NCI-H2081 treated with DMSO at 0.1 percent for 48 hours (cell line): ENCODE measurements around the gene PPP1R7.

Source experiments
- DNase-seq: peaks from one replicate; lab custom pipeline; 2025; lab: John Stamatoyannopoulos, UW

The PPP1R7 gene

DNA sequence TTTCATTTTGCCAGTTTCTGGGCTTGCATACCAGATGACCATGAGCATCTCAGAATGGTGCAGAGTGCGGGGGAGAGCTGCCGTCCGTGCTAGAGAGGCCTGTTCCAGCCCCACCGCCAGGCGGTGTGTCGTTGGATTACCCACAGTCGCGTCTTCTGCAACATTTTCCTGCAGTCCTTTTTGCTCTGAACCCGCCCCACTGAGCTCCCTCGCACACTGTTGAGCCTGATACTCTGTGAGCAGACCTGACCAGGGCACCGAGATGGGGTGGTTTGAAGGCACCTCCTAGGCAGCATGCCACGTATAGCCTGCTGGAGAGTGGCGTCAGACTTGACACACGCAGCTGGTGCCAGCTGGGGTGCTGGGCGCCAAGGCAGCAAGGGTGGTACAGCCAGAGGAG, 18.1 kb downstream of the PPP1R7 start:
- no peak for DNase-seq

DNA sequence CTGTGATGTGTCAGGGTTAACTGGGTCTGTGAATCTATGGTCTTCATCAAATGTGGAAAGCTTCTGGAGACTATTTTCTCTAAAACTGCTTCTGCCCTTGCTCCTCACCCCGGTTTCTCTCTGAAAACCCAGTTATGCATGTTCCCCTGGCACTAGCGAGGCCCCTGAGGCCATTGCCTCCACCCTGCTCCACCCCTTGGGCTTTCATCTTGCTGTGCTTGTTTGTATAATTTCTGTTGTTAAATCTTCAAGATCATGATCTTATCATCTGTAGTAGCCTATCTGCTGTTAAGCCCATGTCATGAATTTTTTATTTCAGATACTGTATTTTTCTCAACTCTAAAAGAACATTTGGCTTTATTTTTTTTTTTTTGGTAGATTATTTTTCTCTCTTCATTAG, 23.3 kb downstream of the PPP1R7 start:
- DNase-seq: no peak

DNA sequence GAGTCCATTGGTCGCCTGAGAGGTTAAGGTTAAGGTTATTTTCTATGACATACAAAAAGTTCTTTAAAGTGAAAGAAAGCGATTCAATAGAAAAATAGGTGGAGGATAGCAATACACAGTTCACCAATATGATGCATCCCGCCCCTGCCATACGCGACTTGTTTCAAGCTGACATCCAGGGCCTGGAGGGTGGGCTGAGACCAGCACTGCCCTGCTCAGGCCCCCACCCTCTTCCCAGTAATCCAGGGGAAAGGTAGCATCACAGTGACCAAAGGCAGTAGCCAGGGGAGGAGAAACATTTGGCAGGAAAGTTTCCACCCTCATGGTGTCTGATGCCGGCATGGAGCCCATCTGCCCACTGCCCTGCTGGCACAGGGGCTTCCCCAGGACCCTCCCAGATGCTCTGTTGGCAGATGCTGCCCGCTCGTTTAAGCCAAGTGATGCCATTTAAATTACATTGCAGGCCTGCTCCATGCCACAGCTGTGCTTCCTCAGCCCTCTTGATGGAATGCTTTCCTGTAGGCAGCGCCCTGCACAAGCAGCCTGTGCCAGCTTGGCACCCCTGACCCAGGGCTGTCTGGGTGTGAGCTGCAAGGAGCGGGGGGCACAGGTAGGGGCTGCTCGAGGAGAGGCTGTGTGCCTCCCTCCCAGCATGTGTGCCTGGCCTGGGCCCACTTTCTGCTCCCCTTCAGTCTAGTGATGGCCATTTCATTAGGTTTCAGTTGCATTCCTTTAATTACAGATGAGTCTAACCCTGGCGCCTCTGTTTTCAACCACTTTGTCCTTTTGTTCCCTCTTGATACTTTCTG, 27.5 kb downstream of the PPP1R7 start:
- no peak for DNase-seq

DNA sequence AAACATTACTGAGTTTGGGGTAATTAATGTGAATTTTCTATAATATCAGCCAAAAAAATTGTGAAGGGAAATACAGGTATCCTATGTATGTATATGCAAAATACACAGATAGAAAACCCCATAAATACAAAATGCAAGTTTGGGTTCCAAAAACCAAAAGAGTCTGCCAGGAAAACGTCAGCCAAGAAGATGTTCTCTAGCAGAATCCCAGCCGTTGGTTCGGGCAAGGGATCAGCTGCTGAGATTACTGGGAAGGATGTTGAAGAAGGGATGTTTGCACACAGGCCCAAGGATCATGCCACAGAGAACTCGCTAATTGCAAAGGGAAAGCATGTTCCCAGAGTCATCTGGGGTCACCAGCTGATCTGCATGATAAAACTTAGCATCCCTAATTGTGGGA, 28.7 kb downstream of the PPP1R7 start:
- DNase-seq: no peak

DNA sequence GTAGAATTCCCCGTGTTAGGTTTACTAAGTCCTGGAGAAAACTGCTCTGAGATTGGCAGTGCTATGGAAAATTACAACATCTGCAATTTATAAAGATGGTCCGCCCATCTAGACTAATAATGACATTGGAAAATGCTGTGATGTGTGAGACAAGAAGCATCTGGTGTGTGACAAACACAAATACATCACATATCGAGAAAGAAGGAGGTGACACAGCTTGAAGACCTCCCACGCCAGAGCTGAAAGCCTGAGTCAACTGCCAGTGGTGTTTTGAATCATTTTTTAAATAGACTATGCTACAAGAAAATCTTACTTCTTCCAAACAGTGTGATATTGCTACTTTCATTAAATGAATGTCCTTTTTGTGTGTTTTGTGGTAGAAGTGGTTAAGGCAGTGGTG, 29.6 kb downstream of the PPP1R7 start:
- DNase-seq: no peak

DNA sequence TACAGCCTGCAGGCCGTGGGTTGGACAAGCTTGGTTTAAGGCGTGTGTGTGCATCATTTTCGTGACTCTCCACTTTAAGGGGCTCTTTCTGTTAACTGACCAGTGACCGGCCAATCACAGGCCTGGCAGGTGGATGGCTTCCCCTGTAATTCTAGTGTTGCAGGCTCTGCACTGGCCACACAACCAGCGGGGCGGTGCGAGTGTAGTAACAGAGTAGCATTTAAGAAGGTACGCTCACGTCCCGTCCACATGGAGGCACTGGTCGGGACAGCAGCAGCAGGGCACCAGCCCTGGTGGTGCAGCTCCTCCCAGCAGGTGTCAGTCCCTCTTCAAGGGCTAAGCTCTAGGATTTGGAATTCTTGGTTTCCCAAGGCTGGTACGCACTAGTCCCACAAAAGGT, 30.2 kb downstream of the PPP1R7 start:
- DNase-seq: no peak

DNA sequence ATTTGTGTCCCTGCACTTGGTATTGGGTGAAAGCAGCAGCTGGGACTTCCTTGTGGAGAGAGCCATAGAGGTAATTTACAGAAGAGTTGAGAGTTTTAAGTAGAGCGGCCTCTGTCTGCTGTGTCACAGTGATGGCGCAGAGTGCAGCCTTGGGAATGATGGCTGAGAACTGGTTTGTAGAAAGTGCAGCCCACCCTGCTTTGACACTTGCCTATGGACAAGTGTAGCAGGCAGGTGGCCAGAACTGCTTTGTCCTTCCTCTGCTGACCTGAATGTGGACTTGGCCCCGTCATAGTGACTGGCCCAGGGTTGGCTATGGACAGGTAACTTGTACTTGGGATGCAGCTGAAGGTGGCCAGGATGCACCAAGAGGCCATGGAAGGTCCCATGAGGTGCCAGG, 31.9 kb downstream of the PPP1R7 start:
- no peak for DNase-seq

DNA sequence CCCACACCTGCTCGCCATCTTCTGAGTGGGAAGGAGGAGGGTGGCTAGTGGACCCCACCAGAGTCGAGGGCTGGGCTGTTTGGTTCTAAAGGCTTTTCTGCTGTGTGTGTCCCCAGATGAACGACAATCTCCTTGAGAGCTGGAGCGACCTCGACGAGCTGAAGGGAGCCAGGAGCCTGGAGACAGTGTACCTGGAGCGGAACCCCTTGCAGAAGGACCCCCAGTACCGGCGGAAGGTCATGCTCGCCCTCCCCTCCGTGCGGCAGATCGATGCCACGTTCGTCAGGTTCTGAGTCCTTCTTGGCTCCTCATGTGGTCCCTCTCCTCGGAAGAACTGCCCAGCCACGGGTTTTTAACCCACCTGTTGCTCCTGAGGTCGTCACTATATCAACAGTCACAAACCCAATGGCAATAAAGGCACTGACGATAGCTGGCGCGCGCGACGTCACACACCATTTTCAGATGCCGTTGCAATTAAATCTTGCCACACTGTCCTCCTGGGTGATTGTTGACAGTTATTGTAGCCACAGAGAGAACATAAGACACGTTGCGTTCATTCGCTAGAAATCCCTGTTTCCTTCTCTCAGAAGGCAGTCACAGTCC, 32.4 kb downstream of the PPP1R7 start:
- no peak for DNase-seq

DNA sequence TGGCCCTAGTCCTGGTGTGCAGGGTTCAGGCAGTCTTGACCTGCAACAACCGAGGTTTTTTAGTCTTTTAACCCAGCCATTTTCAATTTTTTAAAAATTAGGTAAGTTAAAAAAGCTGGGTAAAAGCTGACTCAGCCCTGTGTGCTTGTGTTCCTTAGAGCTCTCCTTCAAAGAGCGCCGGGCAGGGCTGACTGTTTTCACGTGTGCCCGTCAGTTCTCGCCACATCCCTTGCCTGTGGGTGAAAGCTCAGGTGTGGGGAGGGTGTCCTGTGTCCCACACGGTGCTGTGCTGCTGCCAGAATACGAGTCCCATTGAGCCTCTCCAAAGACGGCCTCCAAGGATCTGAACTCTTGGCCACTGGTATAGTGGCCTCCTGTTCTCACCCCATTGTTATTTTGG, 33.0 kb downstream of the PPP1R7 start:
- no peak for DNase-seq

DNA sequence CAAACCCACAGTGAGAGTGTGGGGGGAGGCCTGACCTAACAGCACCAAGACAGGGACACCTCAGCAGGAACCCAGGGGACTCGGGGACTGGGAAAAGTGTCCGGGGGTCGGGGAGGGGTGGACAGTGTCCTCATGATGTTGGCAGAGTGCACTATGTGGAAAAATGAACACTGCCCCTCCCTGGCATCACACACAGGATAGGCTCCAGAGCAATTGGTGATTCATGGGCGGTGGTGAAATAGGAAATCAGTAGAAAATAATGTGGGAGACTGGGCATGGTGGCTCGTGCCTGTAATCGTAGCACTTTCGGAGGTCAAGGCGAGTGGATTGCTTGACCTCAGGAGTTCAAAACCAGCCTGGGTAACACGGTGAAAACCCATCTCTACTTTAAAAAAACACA, 34.6 kb downstream of the PPP1R7 start:
- DNase-seq: no peak

DNA sequence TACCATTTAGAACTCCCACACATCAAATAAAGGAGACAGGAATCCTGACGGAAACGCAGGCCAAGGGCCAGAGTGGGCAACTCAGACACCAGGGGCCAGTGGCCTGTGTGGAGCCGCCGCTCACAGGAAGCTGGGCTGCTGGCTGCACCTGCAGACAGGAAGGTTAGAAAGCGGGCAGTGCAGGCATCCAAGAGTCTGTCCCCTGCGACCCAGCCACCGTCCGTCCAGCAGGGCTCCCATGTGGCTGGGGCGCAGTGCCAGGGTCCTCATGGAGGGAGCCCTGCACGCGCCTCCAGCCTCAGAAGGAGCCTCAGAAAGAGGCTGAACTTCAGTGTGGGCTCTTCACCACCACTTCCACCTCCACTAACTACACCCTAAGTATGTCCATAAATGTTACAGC, 35.7 kb downstream of the PPP1R7 start:
- DNase-seq: no peak

DNA sequence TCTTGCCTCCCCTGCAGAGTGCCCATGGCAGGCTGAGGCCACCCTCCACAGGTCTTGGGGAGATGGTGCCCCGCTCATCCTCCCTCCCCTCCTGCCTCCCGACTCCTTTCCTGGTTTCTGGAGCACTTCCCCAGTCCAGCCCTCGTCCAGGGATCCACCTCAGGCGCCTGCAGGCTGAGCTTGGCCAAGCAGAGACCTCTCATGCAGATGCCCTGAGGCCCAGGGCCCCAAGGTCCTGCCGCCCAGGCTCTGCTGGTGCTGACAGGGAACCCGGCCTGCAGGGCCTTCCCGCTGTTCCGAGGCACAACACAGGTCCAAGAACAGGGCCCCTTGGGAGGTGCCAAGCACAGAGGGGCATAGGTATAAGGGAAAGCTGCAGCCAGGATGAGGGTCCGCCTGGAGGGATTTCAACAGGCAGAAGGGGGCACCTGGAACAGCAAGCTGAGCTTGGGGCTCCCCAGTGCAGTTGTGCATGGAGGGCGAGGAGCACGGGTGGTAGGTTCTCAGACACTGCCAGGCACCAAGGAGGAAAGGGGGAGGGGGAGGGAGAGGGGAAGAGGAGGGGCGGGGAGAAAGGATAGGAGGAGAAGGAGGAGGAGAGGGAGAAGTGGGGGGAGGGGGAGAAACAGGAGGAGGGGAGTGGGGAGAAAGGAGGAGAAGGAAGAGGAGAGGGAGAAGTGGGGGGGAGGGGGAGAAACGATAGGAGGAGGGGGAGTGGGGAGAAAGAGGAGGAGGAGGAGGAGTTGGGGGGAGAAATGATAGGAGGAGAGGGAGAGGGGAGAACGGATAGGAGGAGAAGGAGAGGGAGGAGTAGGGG, 37.0 kb downstream of the PPP1R7 start:
- no peak for DNase-seq

DNA sequence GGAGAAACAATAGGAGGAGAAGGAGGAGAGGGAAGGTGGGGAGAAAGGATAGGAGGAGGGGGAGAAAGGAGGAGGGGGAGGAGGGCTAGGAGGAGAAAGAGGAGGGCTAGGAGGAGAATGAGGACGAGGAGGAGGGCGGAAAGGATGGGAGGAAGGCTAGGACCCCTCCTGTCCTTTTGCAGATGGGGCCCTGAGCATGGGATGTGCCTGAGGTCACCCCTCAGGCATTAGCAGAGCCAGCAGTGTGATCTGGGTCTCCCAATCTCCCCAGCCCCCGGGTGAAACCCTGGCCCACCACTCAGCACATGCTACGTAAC, 37.6 kb downstream of the PPP1R7 start:
- no peak for DNase-seq

DNA sequence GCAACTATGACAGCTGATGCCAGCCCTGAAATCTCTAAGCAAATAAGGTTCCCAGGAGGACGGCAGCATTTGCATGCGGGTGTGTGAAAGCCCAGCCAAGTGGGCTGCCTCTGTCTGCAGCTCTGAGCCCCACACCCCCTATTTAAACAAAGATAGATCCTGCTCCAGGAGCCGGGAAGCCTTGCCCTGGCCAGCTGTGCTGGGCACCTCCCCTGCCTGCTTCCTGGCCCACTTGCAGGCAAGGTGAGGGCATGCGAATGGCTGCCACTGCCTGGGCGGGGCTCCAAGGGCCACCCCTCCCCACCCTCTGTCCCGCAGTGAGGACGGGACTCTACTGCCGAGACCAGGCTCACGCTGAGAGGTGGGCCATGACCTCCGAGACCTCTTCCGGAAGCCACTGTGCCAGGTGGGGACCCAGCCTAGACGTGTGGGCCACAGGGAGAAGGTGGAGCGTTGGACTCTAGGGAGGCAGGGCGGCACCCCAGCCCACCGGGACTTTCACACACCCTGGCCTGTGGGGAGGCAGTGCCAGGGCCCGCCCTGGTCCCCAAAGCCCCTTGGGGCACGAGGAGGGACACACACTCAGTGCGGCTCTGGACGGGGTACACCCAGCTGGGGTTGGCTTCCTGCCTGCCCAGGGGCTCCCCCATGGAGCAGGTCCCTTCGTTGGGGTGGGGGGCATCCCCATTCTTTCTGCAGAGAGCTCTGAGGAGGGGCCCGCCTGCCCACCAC, 38.3 kb downstream of the PPP1R7 start, which contains the start of gene ANO7:
TSS of gene ANO7 (plus strand) at position 317 of the 732 bp plus-strand sequence. CDS start 1,387 bp downstream, outside the sequence.
- no peak for DNase-seq

DNA sequence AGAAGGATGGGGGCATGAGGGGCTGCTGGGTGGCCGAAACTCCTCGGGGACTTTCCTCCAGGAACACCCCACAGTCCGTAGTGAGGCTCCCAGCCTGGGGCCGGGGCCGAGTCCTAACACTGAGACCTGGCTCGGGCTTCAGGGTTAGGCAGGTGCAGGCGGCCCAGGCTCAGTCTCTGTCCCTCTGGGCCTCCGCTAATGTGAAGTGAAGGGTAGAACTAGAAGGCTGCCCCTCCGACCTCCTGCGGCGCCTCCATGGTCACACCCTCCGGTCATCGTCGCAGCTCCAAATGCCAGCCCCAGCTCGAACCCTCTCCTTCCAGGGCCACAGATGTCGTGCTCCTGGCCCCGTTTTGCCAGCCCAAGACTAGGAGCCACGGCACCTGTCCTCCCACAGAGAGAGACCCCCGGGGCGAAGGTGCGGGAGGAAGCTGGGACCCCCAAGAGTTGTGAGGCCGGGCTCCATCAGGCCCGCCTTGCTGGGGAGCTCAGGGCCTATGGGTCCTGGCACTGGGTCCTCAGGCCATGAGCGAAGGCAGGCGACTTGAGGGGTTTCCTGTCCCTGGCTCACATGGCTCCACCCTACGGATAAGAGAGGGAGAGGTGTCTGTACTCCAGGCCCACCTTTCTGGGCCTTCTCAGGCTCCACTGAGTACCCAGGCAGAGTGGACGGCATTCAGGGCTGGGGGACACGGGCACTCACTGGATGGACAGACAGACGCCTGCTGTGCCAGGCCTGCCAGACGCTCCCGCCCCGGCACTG, 39.0 kb downstream of the PPP1R7 start:
- no peak for DNase-seq

DNA sequence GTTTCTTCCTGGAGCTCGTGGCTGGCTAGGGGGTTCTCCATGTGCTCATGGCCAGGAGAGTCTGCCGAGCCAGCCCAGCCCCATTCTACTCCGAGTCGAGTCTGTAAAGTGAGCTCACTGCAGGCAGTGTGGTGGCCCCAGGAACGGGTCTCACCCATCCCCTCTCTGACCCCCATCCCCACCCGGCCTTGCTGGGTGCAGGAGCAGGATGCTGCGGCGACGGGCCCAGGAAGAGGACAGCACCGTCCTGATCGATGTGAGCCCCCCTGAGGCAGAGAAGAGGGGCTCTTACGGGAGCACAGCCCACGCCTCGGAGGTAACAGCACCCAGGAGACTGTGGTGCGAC, 39.6 kb downstream of the PPP1R7 start:
- DNase-seq: no peak

DNA sequence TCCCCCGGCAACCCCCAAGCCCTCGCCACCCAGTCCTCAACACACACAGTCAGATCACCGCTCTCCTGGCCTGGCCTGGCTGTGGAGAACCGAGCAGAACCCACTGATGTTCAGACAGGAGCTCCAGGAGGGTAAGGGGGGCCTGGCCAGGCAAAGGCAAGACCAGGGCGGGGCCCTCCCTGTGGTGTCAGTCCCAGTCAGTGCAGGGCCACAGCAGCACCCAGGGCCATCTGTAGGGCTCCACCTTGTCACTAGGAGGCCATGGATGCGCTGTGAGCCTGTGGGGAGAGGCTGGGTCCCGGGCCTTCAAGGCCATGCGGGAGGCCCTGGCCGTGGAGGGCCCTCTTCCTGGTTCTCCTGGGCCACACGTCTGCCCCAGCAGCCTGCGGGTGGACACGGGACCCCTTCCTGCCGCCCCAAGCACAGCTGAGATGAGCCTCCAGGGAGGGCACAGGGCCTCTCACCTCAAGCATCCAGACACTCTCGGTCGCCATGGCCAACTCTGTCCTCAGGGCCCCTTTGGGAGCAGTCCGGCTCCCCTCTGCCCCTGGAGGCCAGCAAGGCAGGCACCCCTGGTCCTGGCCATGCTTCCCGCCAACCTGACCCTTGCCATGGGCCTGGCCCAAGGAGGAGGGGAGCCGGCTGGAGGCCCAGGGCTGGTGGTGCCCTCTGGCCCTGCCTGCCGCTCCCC, 40.2 kb downstream of the PPP1R7 start:
- no peak for DNase-seq

DNA sequence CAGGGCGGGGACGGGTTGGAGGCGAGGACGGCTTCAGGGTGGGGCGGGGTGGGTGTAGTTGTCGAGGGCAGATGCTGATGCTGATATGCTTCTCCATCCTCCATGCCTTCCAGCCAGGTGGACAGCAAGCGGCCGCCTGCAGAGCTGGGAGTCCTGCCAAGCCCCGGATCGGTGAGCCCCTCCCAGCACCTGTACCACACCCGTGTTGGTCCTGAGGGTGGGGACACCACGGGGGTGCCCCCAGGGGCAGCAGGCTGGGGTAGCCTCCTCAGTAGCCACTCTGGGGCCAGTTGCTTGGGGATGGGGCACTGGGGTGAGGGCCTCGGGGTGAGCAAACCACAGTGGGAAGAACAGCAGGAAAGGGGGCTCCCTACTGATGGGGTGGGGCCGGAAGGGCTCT, 40.8 kb downstream of the PPP1R7 start:
- DNase-seq: no peak

DNA sequence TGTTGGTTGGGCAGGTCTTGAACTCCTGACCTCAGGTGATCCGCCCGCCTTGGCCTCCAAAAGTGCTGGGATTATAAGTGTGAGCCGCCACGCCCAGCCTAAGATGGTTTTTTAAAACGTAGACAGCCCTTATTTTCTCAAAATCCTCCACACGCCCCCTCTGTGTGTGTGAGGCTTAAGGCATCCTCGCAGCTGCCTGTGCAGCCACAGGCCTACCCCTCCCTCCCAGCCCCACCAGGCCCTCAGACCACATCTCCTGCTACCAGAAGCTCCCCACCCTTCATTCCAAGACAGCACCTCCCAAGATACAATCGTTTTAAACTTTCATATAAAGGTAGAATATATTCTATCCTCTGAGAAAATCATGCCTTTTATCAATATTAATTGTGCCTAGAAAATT, 43.0 kb downstream of the PPP1R7 start:
- DNase-seq: no peak

DNA sequence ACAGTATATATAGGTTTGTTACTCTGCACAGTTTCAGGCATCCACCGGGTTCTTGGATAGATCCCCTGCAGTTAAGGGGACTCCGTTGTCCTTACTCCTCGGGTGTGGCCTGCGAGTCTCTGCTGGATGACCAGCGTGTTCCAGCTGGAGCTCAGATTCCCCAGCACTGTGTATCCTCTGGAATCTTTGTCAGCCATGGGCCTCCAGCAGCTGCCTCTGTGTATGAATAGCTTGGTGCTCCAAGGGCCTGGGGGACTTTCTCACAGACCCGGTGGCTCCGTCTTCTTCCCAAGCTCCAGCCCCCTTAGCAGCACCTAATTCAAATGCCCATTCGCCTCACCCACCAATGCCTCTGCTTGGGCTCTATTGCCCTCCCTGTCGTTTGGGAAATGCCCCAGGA, 44.5 kb downstream of the PPP1R7 start:
- DNase-seq: no peak

DNA sequence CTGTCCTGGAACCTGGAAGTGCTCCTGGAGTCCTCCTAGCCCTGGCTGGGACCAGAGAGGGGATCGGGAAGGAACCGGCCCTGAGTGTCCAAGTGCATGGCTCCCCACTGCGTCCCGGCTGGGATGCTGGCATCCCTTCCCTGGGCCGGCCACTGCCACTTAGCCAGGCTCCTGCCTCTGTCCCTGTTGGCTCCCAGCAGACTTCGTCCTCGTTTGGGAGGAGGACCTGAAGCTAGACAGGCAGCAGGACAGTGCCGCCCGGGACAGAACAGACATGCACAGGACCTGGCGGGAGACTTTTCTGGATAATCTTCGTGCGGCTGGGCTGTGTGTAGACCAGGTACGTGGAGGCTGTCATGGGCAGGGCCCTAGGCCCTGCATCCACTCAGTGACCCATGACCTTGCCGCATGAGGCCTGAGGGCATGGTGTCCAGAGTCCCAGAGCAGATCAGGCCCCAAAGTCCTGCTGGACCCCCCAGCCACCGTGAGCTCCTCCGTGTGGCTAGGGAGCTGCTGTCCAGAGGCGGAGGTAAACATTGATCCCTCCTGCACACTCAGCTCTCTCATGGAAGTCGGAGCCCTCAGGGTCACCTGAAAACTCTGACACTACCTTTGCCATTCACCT, 45.4 kb downstream of the PPP1R7 start:
- no peak for DNase-seq
